K562 (cell line): Measurements from ENCODE around the gene ARHGEF1. TPM values are rescaled to one million over a fixed set of nuclear protein-coding genes. Genes with fewer than 3 reads are reported as not detected.

ENCODE experiments used
- BHLHE40 ChIP-seq: IDR thresholded peaks from 2 replicates; pipeline ENCODE4 v1.6.1; 2011; ENCODE audit warnings: low read length, improper control_type of control experiment
- FOXA1 ChIP-seq: fragments of 450-650 bp; IDR thresholded peaks from 2 replicates; pipeline ENCODE4 v1.6.1; 2016; ENCODE audit warnings: mild to moderate bottlenecking, borderline replicate concordance
- HMGXB4 ChIP-seq: sonication (generic); formaldehyde crosslinking; IDR thresholded peaks from 2 replicates; pipeline ENCODE4 v1.8.1; 2023; ENCODE audit warnings: mild to moderate bottlenecking, missing genetic modification reagents
- KAT7 ChIP-seq: sonication (generic); formaldehyde crosslinking; IDR thresholded peaks from 2 replicates; pipeline ENCODE4 v1.8.0; 2022; ENCODE audit warnings: missing genetic modification reagents, mild to moderate bottlenecking, borderline replicate concordance
- MCM7 ChIP-seq, 2 experiments: fragments of 450-650 bp; IDR thresholded peaks; 2 replicates each; pipeline ENCODE4 v1.6.1; 2016 to 2018
- POLR2AphosphoS5 ChIP-seq: IDR thresholded peaks from 2 replicates; pipeline ENCODE4 v1.6.1; 2011; ENCODE audit warnings: mild to moderate bottlenecking, low read depth, low read length, moderate library complexity; ENCODE audit not compliant: control insufficient read depth, insufficient read depth
- PTBP1 ChIP-seq: fragments of 200-400 bp; formaldehyde crosslinking; IDR thresholded peaks from 2 replicates; pipeline ENCODE4 v1.6.1; 2017; ENCODE audit warnings: low read depth, low read length
- RB1 ChIP-seq: fragments of 450-650 bp; IDR thresholded peaks from 2 replicates; pipeline ENCODE4 v1.6.1; 2017; ENCODE audit warnings: low read depth, mild to moderate bottlenecking
- SIN3A ChIP-seq, 2 experiments: fragments of 150-350 bp in 1 of 2; IDR thresholded peaks; 2 replicates each; pipeline ENCODE4 v1.6.1; 2011 to 2016; ENCODE audit warnings: borderline replicate concordance in 2 of 2, low read depth in 2 of 2, low read length in 2 of 2, mild to moderate bottlenecking in 2 of 2, moderate library complexity in 2 of 2; ENCODE audit not compliant: control insufficient read depth in 1 of 2
- TCF3 ChIP-seq: sonication (generic); formaldehyde crosslinking; IDR thresholded peaks from 2 replicates; pipeline ENCODE4 v1.4.0; 2020; ENCODE audit warnings: mild to moderate bottlenecking, missing genetic modification reagents
- XRCC5 ChIP-seq: fragments of 200-400 bp; formaldehyde crosslinking; IDR thresholded peaks from 2 replicates; pipeline ENCODE4 v1.6.1; 2017; ENCODE audit warnings: low read depth, mild to moderate bottlenecking, low read length
- ZC3H4 ChIP-seq: sonication (generic); formaldehyde crosslinking; IDR thresholded peaks from 2 replicates; pipeline ENCODE4 v1.9.0; 2021; ENCODE audit warnings: missing genetic modification reagents, borderline replicate concordance
- polyA plus RNA-seq, 8 experiments: library from polyadenylated mRNA; depleted of rRNA in 4 of 8; stranded (reverse) in 5 of 8; unstranded in 3 of 8; fragments of >200 nt; fragmentation: Nextera tagmentation in 2 of 8; fragmentation: Illumina TruSeq in 1 of 8; extraction: Ambion mirVana in 2 of 8; extraction: Trizol in 1 of 8; gene quantifications; 2 replicates each; pipeline versions ENCODE4 v1.2.1 to v1.2.3, GENCODE V29; 2011 to 2014; ENCODE audit warnings: inconsistent platforms in 1 of 8, missing spikeins in 1 of 8
- total RNA-seq, 7 experiments: library from RNA; depleted of rRNA in 6 of 7; stranded (reverse); fragments of >200 nt in 6 of 7; fragmentation: Illumina TruSeq in 2 of 7; extraction: Trizol in 2 of 7; gene quantifications; 2 replicates each; pipeline versions ENCODE4 v1.2.1 to v1.2.3, GENCODE V29; 2011 to 2021; ENCODE audit warnings: low replicate concordance in 1 of 7
- TF ChIP-seq, protein P1 (sequence below), 3 experiments: fragments of 200-800 bp in 1 of 3; fragments of 250-450 bp in 1 of 3; fragments of 450-650 bp in 1 of 3; sonication (Bioruptor Pico) in 1 of 3; sonication (Bioruptor generic) in 1 of 3; formaldehyde crosslinking in 1 of 3; IDR thresholded peaks; 2 replicates each; pipeline versions ENCODE4 v1.6.1 to v1.8.0; 2016 to 2022; ENCODE audit warnings: mild to moderate bottlenecking in 2 of 3, missing genetic modification characterization in 2 of 3, missing compliant biosample characterization in 1 of 3, moderate library complexity in 1 of 3
- TF ChIP-seq, protein P2 (sequence below), 2 experiments: IDR thresholded peaks; 2 replicates each; pipeline ENCODE4 v1.6.1; 2011; ENCODE audit warnings: borderline replicate concordance in 1 of 2, control low read depth in 1 of 2, low read depth in 1 of 2, low read length in 1 of 2, mild to moderate bottlenecking in 1 of 2, mixed read lengths in 1 of 2, moderate library complexity in 1 of 2; ENCODE audit not compliant: insufficient read depth in 1 of 2, insufficient read length in 1 of 2, poor library complexity in 1 of 2, severe bottlenecking in 1 of 2; ENCODE audit errors: extremely low read depth in 1 of 2
- TF ChIP-seq, protein P3 (sequence below): sonication (generic); formaldehyde crosslinking; IDR thresholded peaks from 2 replicates; pipeline ENCODE4 v1.9.0; 2022; ENCODE audit warnings: mild to moderate bottlenecking, missing genetic modification reagents

The ARHGEF1 gene
- total and polyA plus RNA-seq, 9 of the 15 experiments (the other 6 are each of a cell fraction or from before 2014, with no cell fraction given): 1.9 to 149 (median 29.8) TPM

DNA sequence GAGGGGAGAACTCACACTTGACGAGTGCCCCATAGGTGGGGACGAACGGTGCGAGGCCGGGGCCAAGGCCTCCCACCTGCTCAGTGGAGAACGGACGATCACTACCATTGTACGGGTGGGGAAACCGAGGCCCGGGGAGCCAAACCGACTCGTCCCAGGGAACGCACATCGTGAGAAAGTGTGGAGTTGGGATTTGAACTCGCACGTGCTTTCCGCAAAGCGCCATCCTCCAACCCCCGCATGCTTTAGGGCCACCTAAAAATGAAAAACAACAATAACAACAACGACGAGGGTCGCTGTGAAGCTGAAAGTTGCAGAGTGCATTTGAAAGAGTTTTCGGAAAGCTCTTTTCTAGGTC lies 458 bp downstream of the ARHGEF1 start (continued):
- TF ChIP-seq, protein P1, sequence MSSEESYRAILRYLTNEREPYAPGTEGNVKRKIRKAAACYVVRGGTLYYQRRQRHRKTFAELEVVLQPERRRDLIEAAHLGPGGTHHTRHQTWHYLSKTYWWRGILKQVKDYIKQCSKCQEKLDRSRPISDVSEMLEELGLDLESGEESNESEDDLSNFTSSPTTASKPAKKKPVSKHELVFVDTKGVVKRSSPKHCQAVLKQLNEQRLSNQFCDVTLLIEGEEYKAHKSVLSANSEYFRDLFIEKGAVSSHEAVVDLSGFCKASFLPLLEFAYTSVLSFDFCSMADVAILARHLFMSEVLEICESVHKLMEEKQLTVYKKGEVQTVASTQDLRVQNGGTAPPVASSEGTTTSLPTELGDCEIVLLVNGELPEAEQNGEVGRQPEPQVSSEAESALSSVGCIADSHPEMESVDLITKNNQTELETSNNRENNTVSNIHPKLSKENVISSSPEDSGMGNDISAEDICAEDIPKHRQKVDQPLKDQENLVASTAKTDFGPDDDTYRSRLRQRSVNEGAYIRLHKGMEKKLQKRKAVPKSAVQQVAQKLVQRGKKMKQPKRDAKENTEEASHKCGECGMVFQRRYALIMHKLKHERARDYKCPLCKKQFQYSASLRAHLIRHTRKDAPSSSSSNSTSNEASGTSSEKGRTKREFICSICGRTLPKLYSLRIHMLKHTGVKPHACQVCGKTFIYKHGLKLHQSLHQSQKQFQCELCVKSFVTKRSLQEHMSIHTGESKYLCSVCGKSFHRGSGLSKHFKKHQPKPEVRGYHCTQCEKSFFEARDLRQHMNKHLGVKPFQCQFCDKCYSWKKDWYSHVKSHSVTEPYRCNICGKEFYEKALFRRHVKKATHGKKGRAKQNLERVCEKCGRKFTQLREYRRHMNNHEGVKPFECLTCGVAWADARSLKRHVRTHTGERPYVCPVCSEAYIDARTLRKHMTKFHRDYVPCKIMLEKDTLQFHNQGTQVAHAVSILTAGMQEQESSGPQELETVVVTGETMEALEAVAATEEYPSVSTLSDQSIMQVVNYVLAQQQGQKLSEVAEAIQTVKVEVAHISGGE (CRISPR knock-in tag; IDR thresholded peaks at IDR 0.05): peak in 1 of 3 experiments; percentile 53; a peak in 1 of 6 replicates
- TF ChIP-seq, protein P2, sequence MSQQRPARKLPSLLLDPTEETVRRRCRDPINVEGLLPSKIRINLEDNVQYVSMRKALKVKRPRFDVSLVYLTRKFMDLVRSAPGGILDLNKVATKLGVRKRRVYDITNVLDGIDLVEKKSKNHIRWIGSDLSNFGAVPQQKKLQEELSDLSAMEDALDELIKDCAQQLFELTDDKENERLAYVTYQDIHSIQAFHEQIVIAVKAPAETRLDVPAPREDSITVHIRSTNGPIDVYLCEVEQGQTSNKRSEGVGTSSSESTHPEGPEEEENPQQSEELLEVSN (IDR thresholded peaks at IDR 0.05; ENCODE audit: borderline replicate concordance in 1 of 2, extremely low read depth in 1 of 2, insufficient read depth in 1 of 2, insufficient read length in 1 of 2, low read depth in 1 of 2, low read length in 1 of 2, poor library complexity in 1 of 2, severe bottlenecking in 1 of 2): peak in 1 of 2 experiments; percentile 70
- TF ChIP-seq XRCC5 (0 out of 2 replicates have a peak, but pooled peaks have one; percentile 20), HMGXB4 (0 out of 2 replicates have a peak, but pooled peaks have one; percentile 57), POLR2AphosphoS5 (no peak), RB1 (peak; percentile 8; the same call in 1 of the 2 replicates), PTBP1 (0 out of 2 replicates have a peak, but pooled peaks have one; percentile 48), MCM7 (IDR thresholded peaks at IDR 0.05) (no peak), ZC3H4 (peak; percentile 68; the same call in 1 of the 2 replicates), FOXA1 (no peak), TCF3 (CRISPR knock-in tag) (no peak), SIN3A (IDR thresholded peaks at IDR 0.05; ENCODE audit: borderline replicate concordance in 2 of 2, control insufficient read depth in 1 of 2, low read depth in 2 of 2, low read length in 2 of 2) (0 out of 4 replicates have a peak, but pooled peaks of 1 of the 2 experiments have one; percentile 61), BHLHE40 (peak; percentile 50), KAT7 (CRISPR knock-in tag) (0 out of 2 replicates have a peak, but pooled peaks have one; percentile 39)
- TF ChIP-seq, protein P3, sequence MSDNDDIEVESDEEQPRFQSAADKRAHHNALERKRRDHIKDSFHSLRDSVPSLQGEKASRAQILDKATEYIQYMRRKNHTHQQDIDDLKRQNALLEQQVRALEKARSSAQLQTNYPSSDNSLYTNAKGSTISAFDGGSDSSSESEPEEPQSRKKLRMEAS (CRISPR knock-in tag): peak; percentile 80
